HEK293T (cell line): ENCODE data around the gene SLC6A12.

ENCODE experiments used
- CTCF ChIA-PET: fragments of 350-600 bp; formaldehyde crosslinking; extraction: SDS; loops from one replicate; lab custom pipeline; 2021; ENCODE audit warnings: antibody characterized with exemption, inconsistent platforms; lab: Yijun Ruan, JAX
- POLR2A ChIA-PET: fragments of 350-600 bp; formaldehyde crosslinking; extraction: SDS; loops from one replicate; lab custom pipeline; 2020; ENCODE audit warnings: antibody characterized with exemption, inconsistent platforms; lab: Yijun Ruan, JAX
- DNase-seq: peaks from one replicate; pipeline ENCODE4 v3.0.0; 2012; ENCODE audit warnings: mixed read lengths; ENCODE audit errors: extremely low spot score
- ARNT ChIP-seq: fragments of 450-650 bp; IDR thresholded peaks from 2 replicates; pipeline ENCODE4 v1.6.1; 2017; ENCODE audit warnings: mild to moderate bottlenecking
- BHLHE40 ChIP-seq: fragments of 450-650 bp; IDR thresholded peaks from 2 replicates; pipeline ENCODE4 v1.6.1; 2016; ENCODE audit warnings: mild to moderate bottlenecking, moderate library complexity, borderline replicate concordance
- CTBP1 ChIP-seq: fragments of 450-650 bp; IDR thresholded peaks from 2 replicates; pipeline ENCODE4 v1.6.1; 2016; ENCODE audit warnings: borderline replicate concordance
- ELF4 ChIP-seq: fragments of 450-650 bp; IDR thresholded peaks from 2 replicates; pipeline ENCODE4 v1.6.1; 2017; ENCODE audit warnings: antibody characterized with exemption
- FOXA1 ChIP-seq: fragments of 450-650 bp; IDR thresholded peaks from 2 replicates; pipeline ENCODE4 v1.6.1; 2016; ENCODE audit warnings: mild to moderate bottlenecking
- FOXK2 ChIP-seq: fragments of 450-650 bp; IDR thresholded peaks from 2 replicates; pipeline ENCODE4 v1.6.1; 2016; ENCODE audit warnings: mild to moderate bottlenecking
- FOXM1 ChIP-seq: fragments of 450-650 bp; IDR thresholded peaks from 2 replicates; pipeline ENCODE4 v1.6.1; 2017; ENCODE audit warnings: mild to moderate bottlenecking, borderline replicate concordance
- HDGF ChIP-seq: fragments of 450-650 bp; IDR thresholded peaks from 2 replicates; pipeline ENCODE4 v1.6.1; 2017; ENCODE audit warnings: antibody characterized with exemption, borderline replicate concordance
- L3MBTL2 ChIP-seq: fragments of 450-650 bp; conservative IDR thresholded peaks from 2 replicates; pipeline ENCODE4 v1.6.1; 2016; ENCODE audit warnings: mild to moderate bottlenecking
- LEF1 ChIP-seq: fragments of 450-650 bp; IDR thresholded peaks from 2 replicates; pipeline ENCODE4 v1.6.1; 2017; ENCODE audit warnings: mild to moderate bottlenecking, borderline replicate concordance
- NFRKB ChIP-seq: fragments of 450-650 bp; IDR thresholded peaks from 2 replicates; pipeline ENCODE4 v1.6.1; 2016; ENCODE audit warnings: mild to moderate bottlenecking, moderate library complexity
- PKNOX1 ChIP-seq: fragments of 450-650 bp; IDR thresholded peaks from 2 replicates; pipeline ENCODE4 v1.6.1; 2016
- SP1 ChIP-seq: fragments of 450-650 bp; IDR thresholded peaks from 2 replicates; pipeline ENCODE4 v1.6.1; 2017
- SUZ12 ChIP-seq: fragments of 450-650 bp; IDR thresholded peaks from 2 replicates; pipeline ENCODE4 v1.6.1; 2016; ENCODE audit warnings: mild to moderate bottlenecking
- TARDBP ChIP-seq: fragments of 450-650 bp; IDR thresholded peaks from 2 replicates; pipeline ENCODE4 v1.6.1; 2016
- ZNF384 ChIP-seq: fragments of 450-650 bp; IDR thresholded peaks from 2 replicates; pipeline ENCODE4 v1.6.1; 2016

Gene SLC6A12

GRCh38 chr12:177336-177979 is 36.5 kb downstream of the SLC6A12 start:
- ChIA-PET CTCF (no interaction called here), POLR2A (interaction anchor here (0.9 kb wide), 1 partner anchor 13 kb away, joined by 3 read pairs; no protein-coding TSS in a partner anchor)
- TF ChIP-seq FOXA1 (no peak), NFRKB (no peak), ELF4 (no peak), L3MBTL2 (no peak)
- no peak for DNase-seq

DNA sequence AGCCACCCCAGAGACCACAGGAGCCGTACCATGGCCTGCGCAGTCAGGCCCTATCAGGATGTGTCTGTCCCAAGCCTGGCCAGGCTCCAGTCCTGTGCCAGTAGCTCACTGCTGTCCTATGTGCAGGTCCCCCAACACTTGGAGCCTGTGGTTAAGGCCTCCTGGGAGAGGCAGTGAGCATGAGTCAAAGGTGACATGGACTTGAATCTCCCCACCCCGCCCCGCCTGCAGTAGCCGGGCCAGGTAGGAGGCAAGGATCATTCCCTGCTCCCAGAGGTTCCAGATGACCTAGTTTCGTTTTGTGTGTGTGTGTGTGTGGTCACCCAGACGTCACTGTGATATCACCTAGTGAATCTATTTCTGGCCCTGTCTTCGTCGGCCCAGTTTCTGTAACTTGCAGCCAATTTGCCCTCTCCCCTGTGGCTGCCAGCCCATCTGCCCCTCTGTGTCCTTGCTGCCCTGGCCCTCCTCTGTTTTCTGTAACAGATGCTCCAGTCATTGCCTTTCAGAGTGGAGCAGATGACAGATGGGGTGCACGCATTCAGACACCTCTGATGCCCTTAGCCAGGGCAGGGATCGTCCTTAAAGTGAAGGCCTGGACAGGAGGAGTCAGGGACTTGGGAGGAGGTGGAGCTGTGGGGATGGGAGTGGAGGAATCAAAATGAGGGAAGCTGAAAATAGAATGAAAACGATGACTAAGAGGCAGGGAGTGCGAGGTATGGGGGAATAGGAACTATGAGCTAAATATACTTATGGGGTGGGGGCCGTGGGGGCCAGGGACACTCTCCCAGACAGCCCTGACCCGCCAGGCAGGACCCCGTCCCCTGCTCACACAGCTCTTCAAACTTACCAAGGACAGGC is 37.4 kb downstream of the SLC6A12 start:
- POLR2A ChIA-PET: interaction anchor here (0.9 kb wide), 1 partner anchor 13 kb away, joined by 3 read pairs; no protein-coding TSS in a partner anchor
- CTCF ChIA-PET: no interaction called here
- no peak for TF ChIP-seq BHLHE40
- TF ChIP-seq PKNOX1: no peak
- no peak for TF ChIP-seq HDGF
- no peak for TF ChIP-seq ZNF384
- no peak for TF ChIP-seq NFRKB
- TF ChIP-seq L3MBTL2: no peak
- no peak for TF ChIP-seq FOXK2
- TF ChIP-seq TARDBP: no peak
- TF ChIP-seq ELF4: no peak
- DNase-seq: no peak

DNA sequence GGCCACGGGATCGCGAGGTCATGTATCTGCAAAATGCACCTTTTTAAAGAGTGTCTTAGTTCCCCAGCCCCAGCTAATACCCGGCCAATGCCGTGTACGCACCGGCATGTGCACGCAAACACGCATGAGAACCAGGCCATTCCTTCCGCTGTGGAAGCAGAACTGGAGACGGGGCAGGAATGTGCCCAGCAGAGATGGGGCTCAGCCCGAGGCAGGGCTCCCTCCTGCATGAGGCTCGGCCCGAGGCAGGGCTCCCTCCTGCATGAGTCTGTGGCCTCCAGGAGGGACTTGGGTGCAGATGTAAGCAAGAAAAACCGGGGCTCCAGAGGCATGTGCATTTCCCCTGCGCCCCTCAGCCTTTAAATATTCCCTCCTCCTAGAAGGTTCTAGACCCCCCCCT is 38.2 kb downstream of the SLC6A12 start:
- POLR2A ChIA-PET: no interaction called here
- DNase-seq: no peak
- no peak for TF ChIP-seq NFRKB
- TF ChIP-seq FOXA1: no peak
- no peak for TF ChIP-seq SUZ12
- no peak for TF ChIP-seq TARDBP
- TF ChIP-seq PKNOX1: no peak
- TF ChIP-seq FOXK2: no peak
- no peak for TF ChIP-seq LEF1
- no peak for TF ChIP-seq CTBP1
- TF ChIP-seq ELF4: no peak
- no peak for TF ChIP-seq HDGF
- no peak for TF ChIP-seq FOXM1
- TF ChIP-seq L3MBTL2: no peak
- no peak for TF ChIP-seq BHLHE40
- TF ChIP-seq SP1: no peak
- TF ChIP-seq ZNF384: no peak
- TF ChIP-seq ARNT: no peak
- CTCF ChIA-PET: no interaction called here

GRCh38 chr12:175250-175649 is 38.7 kb downstream of the SLC6A12 start:
- POLR2A ChIA-PET: no interaction called here
- no peak for DNase-seq
- no peak for TF ChIP-seq CTBP1
- TF ChIP-seq BHLHE40: no peak
- TF ChIP-seq LEF1: no peak
- no peak for TF ChIP-seq SUZ12
- TF ChIP-seq FOXA1: no peak
- no peak for TF ChIP-seq NFRKB
- CTCF ChIA-PET: no interaction called here

DNA sequence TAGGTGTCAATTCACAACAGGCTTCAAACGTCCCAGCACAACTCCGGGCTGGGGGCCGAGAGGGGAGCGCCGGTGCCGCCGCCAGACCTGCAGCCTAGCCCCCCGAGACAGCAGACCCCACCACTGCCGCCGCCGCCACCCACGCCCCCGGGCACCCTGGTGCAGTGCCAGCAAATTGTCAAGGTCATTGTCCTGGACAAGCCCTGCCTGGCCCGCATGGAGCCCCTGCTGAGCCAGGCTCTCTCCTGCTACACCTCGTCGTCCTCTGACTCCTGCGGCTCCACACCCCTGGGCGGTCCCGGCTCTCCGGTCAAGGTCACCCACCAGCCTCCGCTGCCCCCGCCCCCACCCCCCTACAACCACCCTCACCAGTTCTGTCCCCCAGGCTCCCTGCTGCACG is 39.4 kb downstream of the SLC6A12 start:
- ChIA-PET POLR2A (no interaction called here), CTCF (interaction anchor here (1.4 kb wide), 1 partner anchor 21 kb away, joined by 3 read pairs; no protein-coding TSS in a partner anchor)
- TF ChIP-seq PKNOX1 (no peak), TARDBP (no peak), ELF4 (no peak), L3MBTL2 (no peak), FOXK2 (no peak), FOXA1 (no peak), FOXM1 (no peak), BHLHE40 (no peak), NFRKB (no peak), SUZ12 (no peak), ZNF384 (no peak), LEF1 (no peak)
- DNase-seq: no peak

DNA sequence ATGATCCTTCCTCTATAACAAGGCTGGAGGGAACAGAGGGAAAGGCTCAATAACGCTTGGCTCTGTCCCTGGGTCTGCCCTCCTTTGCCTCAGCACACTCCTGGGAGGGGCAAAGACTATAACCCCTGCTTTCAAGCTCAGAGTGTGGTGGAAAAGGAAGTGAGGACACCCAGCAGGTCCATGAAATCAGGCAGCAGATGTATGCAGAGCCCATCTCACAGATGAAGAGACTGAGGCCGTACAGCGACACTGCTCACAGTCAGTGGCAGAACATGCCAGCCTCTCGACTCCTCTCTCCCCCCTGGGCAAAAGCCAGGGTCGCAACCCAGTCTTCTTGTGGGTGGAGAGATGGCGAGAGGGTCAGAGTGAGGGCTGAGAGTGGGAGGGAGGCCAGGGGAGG is 39.8 kb downstream of the SLC6A12 start:
- DNase-seq: no peak
- ChIA-PET POLR2A (no interaction called here), CTCF (interaction anchor here (1.4 kb wide), 1 partner anchor 21 kb away, joined by 3 read pairs; no protein-coding TSS in a partner anchor)
- TF ChIP-seq SUZ12 (no peak), HDGF (no peak), TARDBP (no peak), LEF1 (no peak), SP1 (no peak), NFRKB (no peak), L3MBTL2 (no peak), BHLHE40 (no peak), PKNOX1 (no peak), FOXA1 (no peak), FOXK2 (no peak), CTBP1 (no peak), FOXM1 (no peak), ELF4 (no peak), ZNF384 (no peak), ARNT (no peak)
